HG03558 (cell line): ENCODE data around the gene INPP4B.

Source experiments
- ATAC-seq: cut with Tn5 transposase; IDR thresholded peaks from one replicate; pipeline ENCODE4 v1.9.1; 2021; ENCODE audit warnings: moderate number of reproducible peaks; ENCODE audit not compliant: unreplicated experiment; ENCODE audit errors: extremely low read depth

Gene INPP4B

GRCh38 chr4:142129931-142130330 is 716.2 kb downstream of the INPP4B start:
- ATAC-seq = no peak

- no peak for ATAC-seq
These were observed 716.6 kb downstream of the INPP4B start for GRCh38 chr4:142129473-142129872.

DNA sequence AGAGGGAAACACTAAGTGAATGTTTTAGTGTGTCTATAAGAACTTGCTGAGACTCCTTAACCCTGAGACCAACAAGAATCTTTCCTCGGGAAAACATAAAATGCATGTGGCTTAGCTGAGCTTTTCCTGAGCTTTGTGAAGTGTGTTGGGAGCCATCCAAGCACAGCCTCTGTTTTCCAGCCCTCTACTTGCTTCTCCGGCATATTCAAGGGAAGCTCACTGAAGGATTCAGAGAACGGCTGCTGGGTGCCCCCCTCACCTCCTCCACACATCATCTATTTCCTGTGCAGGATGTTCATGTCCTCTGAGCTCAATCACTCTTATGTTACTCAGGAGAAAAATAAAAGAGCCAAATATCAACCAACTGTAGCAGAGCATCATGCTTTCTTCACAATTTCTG is 717.6 kb downstream of the INPP4B start:
- ATAC-seq = no peak

- peak; percentile 42 for ATAC-seq
These were observed 719.1 kb downstream of the INPP4B start for GRCh38 chr4:142126890-142127497.

GRCh38 chr4:142124874-142125273 is 721.2 kb downstream of the INPP4B start:
- no peak for ATAC-seq

- no peak for ATAC-seq
These were observed 724.4 kb downstream of the INPP4B start for GRCh38 chr4:142121448-142122350.

GRCh38 chr4:142120921-142121320 is 725.2 kb downstream of the INPP4B start:
- no peak for ATAC-seq

DNA sequence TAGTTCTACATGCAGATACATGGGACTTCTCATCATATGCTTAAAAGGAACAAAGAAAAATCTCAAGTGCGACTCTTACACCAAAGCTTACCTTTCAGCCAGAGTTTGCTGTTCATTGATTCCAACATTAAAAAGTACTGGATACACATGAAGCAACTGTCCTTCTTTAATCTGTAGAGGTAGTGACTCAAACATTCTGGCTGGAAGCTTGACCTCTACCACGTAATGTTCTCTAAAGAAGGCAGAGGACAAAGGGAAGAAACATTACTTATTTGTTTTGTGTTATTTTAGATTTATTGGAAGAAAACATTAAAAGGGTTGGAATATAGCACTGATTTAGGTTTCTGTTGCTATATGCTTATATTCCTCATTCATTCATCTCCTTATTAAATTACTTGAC is 733.6 kb downstream of the INPP4B start:
- ATAC-seq = no peak

- no peak for ATAC-seq
These were observed 736.0 kb downstream of the INPP4B start for GRCh38 chr4:142110136-142110535.

DNA sequence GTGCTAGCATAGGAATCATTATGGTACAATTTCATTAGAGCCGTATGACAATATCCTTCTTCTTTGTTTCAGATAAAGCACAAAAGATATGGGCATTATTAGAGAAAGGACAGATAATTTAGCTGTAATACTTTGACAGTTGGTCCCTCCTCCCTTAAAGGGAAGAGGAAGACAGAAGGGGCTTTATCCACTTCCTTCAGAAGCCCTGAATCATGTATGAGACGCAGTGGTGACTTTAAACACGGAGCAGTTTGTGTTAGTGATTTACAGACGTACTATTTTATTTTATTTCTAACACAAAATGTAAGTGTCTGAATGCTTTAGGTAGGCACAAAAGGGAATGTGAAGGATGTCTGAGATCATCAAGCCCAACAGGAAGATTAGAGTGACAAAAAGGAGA is 742.1 kb downstream of the INPP4B start:
- no peak for ATAC-seq

GRCh38 chr4:142101401-142101800 is 744.7 kb downstream of the INPP4B start:
- no peak for ATAC-seq

- no peak for ATAC-seq
These were observed 745.2 kb downstream of the INPP4B start for GRCh38 chr4:142100941-142101340.

DNA sequence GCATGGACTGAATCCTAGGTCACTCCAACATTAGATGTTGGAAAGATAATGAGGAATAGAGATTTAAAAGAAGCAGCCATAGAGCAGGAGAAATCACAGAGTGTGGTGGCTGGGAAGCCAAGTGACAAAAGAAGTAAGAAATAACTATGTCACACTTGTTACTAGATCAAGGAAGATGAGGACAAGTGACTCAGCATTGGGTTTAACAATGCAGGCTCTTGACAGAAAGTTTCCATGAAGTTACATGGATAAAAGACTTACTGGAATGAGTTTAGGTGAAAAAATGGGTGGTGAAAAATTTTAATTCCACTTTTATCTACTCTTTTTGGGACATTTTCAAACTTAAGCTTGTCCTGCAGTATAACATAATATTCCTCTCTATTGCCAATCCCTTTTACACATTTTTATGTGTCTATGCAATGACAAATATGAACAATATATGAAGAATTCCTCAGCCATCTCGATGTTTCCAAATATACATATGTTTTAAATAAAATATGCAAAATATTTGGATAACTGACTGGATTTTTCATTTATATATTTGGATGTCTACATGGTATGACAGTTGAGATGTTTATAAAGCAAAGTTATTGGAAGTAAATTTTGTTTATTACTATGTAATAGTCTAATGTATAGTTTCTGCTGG is 747.1 kb downstream of the INPP4B start:
- ATAC-seq = no peak

DNA sequence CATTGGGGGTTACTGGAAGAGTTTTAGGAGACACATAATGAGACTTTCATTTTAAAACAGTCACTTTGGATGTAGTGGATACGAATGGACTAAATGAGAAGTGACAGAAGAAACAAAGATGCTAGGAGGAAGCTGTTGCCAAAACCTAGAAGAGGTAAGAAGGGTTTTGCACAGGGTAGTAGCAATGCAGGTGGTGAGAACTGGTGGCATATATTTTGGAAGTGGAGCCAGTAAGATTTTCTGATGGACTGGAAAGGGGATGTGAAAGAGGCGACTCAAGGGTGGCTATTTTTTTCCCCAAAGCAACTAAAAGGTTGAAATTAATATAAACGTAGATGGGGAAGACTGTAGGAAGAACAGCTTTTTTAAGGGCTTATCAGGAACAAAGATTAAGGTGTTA is 747.7 kb downstream of the INPP4B start:
- ATAC-seq = no peak

DNA sequence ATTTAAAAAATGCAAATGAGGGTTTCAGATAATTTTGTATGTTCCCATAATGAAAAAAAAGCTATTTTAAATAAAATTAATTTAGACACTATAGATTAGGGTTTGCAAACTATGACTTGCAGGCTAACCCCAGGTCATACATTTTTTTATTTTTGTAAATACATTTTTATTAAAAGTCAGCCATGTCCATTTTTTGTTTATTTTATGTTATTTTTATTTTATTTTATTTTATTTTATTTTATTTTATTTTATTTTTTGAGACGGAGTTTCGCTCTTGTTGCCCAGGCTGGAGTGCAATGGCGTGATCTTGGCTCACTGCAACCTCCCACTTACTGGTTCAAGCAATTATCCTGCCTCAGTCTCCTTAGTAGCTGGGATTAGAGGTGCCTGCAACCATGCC is 749.1 kb downstream of the INPP4B start:
- ATAC-seq = no peak

DNA sequence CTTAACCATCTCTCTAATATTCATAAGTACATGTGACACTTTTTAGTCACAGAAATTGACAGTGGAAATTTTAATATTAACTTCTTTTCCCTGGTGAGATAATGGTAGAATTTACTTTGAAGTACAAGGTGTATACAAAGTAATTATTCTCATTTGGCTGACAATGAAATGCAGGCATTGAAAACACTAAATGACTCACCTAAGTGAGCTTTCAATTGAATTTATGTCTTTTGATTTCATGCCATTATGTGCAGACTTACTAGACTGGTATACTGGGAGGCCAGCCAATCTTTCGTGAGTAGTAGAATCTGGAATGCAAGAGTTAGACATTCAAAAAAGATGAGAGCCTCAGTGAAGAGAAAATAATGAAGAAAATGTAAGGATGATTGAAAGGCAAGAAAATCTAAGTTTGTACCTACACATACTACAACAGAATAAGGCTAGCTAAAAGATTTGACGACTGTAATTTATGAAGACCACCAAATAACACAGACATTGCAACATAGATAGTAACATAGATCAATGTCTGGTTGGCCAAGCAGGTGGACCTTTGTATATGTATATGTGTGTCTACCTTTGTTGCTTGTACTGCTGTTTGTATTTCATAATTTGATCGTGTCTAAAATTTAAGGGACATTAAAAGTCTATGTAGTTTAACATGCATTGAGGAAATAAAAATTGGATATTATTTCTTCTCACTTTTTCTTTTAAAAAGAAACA is 750.1 kb downstream of the INPP4B start:
- no peak for ATAC-seq

DNA sequence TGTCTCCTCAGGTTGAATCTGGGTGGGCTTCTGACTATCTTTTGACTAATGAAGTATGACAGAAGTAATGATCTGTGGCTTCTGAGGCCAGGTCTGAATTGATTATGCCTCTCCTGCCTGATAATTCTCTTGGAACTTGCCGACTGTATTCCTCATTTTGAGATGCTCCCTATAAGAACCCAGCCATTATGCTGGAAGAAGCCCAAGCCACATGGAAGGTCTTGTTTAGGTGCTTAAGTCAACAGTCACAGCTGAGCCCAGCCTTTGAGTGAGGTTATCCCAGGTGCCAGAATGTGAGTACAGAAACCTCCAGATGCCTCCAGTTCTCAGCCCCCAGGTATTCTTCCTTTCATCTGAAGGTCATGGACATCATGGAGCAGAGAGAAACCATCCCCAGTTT is 753.2 kb downstream of the INPP4B start:
- ATAC-seq = no peak

DNA sequence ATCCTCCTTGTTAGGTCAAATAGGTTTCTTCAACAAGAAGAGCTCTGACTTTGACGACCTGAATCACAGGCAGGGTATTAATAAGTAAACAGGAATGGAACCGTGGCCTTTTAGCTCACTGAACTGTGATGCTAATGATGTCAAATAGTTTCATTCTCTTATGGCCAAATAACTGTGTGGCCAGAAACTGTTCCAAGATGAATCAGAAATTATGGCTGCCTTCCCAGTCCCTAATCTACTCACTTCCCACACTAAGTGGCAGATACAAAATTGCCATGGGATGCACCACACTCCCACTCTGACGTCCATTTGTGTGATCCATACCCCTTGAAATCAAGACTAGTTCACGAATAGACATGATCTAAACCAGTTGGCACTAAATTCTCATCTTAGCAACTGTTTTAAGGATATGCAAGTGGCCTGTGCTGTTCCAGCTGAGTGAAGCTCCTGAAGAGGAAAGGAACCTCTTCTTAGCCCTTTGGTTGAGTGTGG is 754.4 kb downstream of the INPP4B start:
- no peak for ATAC-seq

- no peak for ATAC-seq
These were observed 755.0 kb downstream of the INPP4B start for GRCh38 chr4:142091085-142091513.

DNA sequence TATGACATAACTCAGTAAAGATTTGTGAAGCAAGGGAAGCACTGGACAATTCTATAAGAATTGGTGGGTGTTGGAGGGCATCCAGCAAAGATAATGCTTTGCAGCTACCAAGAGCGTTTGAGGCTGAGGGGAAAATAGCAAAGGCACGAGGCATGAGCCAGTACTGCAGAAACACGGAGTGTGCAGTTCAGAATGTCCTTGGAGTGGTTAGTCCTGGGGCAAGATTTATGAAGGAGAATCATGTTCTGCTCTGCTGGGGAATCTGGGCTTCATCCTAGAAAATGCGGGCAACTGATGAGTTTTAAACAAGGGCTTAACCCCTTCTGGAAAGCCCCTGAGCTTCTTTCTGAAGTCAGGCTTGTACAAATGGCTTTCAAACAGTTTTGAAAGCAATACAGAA is 757.2 kb downstream of the INPP4B start:
- no peak for ATAC-seq
